GM12878 (cell line): ENCODE data around the gene ASGR1. TPM values are rescaled to one million over a fixed set of nuclear protein-coding genes. Genes with fewer than 3 reads are reported as not detected.
A peak's percentile ranks its signal among the peaks of the same experiment; 100 is the strongest.

Experiments used
- BACH1 ChIP-seq: fragments of 450-650 bp; IDR thresholded peaks from 2 replicates; pipeline ENCODE4 v1.6.1; 2017; ENCODE audit warnings: mild to moderate bottlenecking, borderline replicate concordance
- EP300 ChIP-seq, 2 experiments: fragments of 150-350 bp in 1 of 2; IDR thresholded peaks; 2 replicates each; pipeline ENCODE4 v1.6.1; 2011 to 2012; ENCODE audit warnings: low read depth in 2 of 2, low read length in 2 of 2, borderline replicate concordance in 1 of 2, improper control_type of control experiment in 1 of 2, inconsistent platforms in 1 of 2; ENCODE audit not compliant: control insufficient read depth in 1 of 2
- GATAD2B ChIP-seq: fragments of 450-650 bp; conservative IDR thresholded peaks from 2 replicates; pipeline ENCODE4 v1.6.1; 2017; ENCODE audit warnings: low read depth, mild to moderate bottlenecking, moderate library complexity
- HSF1 ChIP-seq: fragments of 150-350 bp; IDR thresholded peaks from 2 replicates; pipeline ENCODE4 v1.6.1; 2014; ENCODE audit warnings: mild to moderate bottlenecking, low read depth, low read length
- IRF3 ChIP-seq: fragments of 450-650 bp; IDR thresholded peaks from 2 replicates; pipeline ENCODE4 v1.6.1; 2014; ENCODE audit warnings: mild to moderate bottlenecking
- IRF4 ChIP-seq: IDR thresholded peaks from 2 replicates; pipeline ENCODE4 v1.6.1; 2011; ENCODE audit warnings: low read depth, low read length
- MLLT1 ChIP-seq: fragments of 450-650 bp; IDR thresholded peaks from 2 replicates; pipeline ENCODE4 v1.6.1; 2016; ENCODE audit warnings: mild to moderate bottlenecking
- NFXL1 ChIP-seq: fragments of 450-650 bp; IDR thresholded peaks from 2 replicates; pipeline ENCODE4 v1.6.1; 2017; ENCODE audit warnings: antibody characterized with exemption, mild to moderate bottlenecking, borderline replicate concordance
- NR2C2 ChIP-seq: IDR thresholded peaks from 2 replicates; pipeline ENCODE4 v1.6.1; 2011; ENCODE audit warnings: borderline replicate concordance, low read depth; ENCODE audit not compliant: control insufficient read depth, insufficient read length
- NR2F1 ChIP-seq: fragments of 450-650 bp; conservative IDR thresholded peaks from 2 replicates; pipeline ENCODE4 v1.6.1; 2017; ENCODE audit warnings: mild to moderate bottlenecking
- NRF1 ChIP-seq: conservative IDR thresholded peaks from 2 replicates; pipeline ENCODE4 v1.6.1; 2011; ENCODE audit warnings: mild to moderate bottlenecking, low read depth, low read length, improper control_type of control experiment
- RELB ChIP-seq: fragments of 450-650 bp; IDR thresholded peaks from 2 replicates; pipeline ENCODE4 v1.6.1; 2017; ENCODE audit warnings: low read depth, mild to moderate bottlenecking, moderate library complexity
- REST ChIP-seq: IDR thresholded peaks from 2 replicates; pipeline ENCODE4 v1.6.1; 2012; ENCODE audit warnings: mild to moderate bottlenecking, low read depth, low read length
- SIN3A ChIP-seq: IDR thresholded peaks from 2 replicates; pipeline ENCODE4 v1.6.1; 2012; ENCODE audit warnings: low read depth, low read length, improper control_type of control experiment
- SMARCA5 ChIP-seq: fragments of 450-650 bp; IDR thresholded peaks from 2 replicates; pipeline ENCODE4 v1.6.1; 2017; ENCODE audit warnings: mild to moderate bottlenecking
- STAT1 ChIP-seq: fragments of 450-650 bp; conservative IDR thresholded peaks from 2 replicates; pipeline ENCODE4 v1.6.1; 2014; ENCODE audit warnings: antibody characterized with exemption, mild to moderate bottlenecking
- ZNF207 ChIP-seq: fragments of 450-650 bp; IDR thresholded peaks from 2 replicates; pipeline ENCODE4 v1.6.1; 2014; ENCODE audit warnings: antibody characterized with exemption, mild to moderate bottlenecking, borderline replicate concordance
- ZNF217 ChIP-seq: fragments of 450-650 bp; IDR thresholded peaks from 2 replicates; pipeline ENCODE4 v1.6.1; 2017; ENCODE audit warnings: antibody characterized with exemption, mild to moderate bottlenecking
- polyA plus RNA-seq, 11 experiments: library from polyadenylated mRNA; depleted of rRNA in 4 of 11; unstranded in 6 of 11; stranded (reverse) in 5 of 11; fragments of >200 nt; fragmentation: Nextera tagmentation in 4 of 11; fragmentation: Illumina TruSeq in 1 of 11; extraction: Ambion mirVana in 4 of 11; extraction: Trizol in 1 of 11; gene quantifications; 1 replicate in 1 of 11; 2 replicates in 10 of 11; pipeline versions ENCODE4 v1.2.1 to v1.2.3, GENCODE V29; 2011 to 2016; ENCODE audit warnings: inconsistent platforms in 2 of 11, missing spikeins in 2 of 11, low read depth in 1 of 11
- total RNA-seq, 4 experiments: library from RNA; depleted of rRNA in 3 of 4; stranded (reverse); fragments of >200 nt in 3 of 4; fragmentation: Illumina TruSeq in 1 of 4; extraction: Trizol in 1 of 4; gene quantifications; 2 replicates each; pipeline versions ENCODE4 v1.2.1 to v1.2.3, GENCODE V29; 2013 to 2021

ASGR1 gene
- total and polyA plus RNA-seq, 10 of the 15 experiments (the other 5 are each of a cell fraction or from before 2014, with no cell fraction given): 0.06 to 0.34 (median 0.14) TPM; not detected in 6

GRCh38 chr17:7214300-7215135 is 35.3 kb upstream of the ASGR1 start (continued):
- TF ChIP-seq HSF1 (no peak), NRF1 (no peak), STAT1 (no peak), ZNF207 (no peak), NR2F1 (no peak), NR2C2 (no peak), BACH1 (no peak), GATAD2B (no peak), MLLT1 (no peak), IRF3 (no peak; the same call in 1 of the 2 replicates), SMARCA5 (no peak; the same call in 1 of the 2 replicates), RELB (no peak), REST (no peak), IRF4 (no peak; the same call in 1 of the 2 replicates), SIN3A (peak; percentile 62), NFXL1 (no peak), EP300 (IDR thresholded peaks at IDR 0.05; ENCODE audit: borderline replicate concordance in 1 of 2, control insufficient read depth in 1 of 2, low read depth in 2 of 2, low read length in 2 of 2) (no peak), ZNF217 (no peak)
